ENCODE results near the gene EDAR.

DNA sequence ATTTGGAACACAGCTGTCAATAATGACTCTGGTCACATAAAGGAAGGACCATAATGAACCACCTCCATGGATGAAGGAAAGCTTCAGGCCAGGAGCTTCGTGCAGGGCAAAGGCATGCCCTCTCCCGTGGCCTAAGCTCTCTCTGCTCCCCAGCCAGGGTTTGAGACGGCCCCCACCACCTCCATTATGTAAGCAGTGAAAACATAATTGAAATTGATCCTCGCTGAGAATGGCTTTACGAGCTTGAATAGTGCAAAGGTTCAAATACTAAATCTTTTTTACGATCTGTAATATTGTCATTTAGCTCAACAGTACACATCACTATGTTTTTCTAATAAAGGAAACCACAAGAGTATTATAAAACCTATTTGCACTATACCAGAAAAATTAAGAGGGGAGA lies 5.2 kb upstream of the EDAR start:
- TF ChIP-seq POLR2AphosphoS5 (IDR thresholded peaks at IDR 0.05; ENCODE audit: low read depth, low read length) (no peak), REST (IDR thresholded peaks at IDR 0.05; ENCODE audit: insufficient read depth in 1 of 2, low read depth in 2 of 2, low read length in 2 of 2) (no peak), TAF1 (IDR thresholded peaks at IDR 0.05; ENCODE audit: borderline replicate concordance, insufficient read depth, low read length) (no peak), SIN3A (IDR thresholded peaks at IDR 0.05; ENCODE audit: borderline replicate concordance, insufficient read depth, low read length) (no peak)
